Stimulated activated CD4-positive, alpha-beta T cell treated with anti-CD3 and anti-CD28 coated beads, Interleukin-1b, Interleukin-23, amount 100 ng/mL, for 24 hours (primary cell): ENCODE results near the gene KIF12.
"Not testable (repeated sequence)": the region's sequence is repeated elsewhere in the genome, so short reads cannot be mapped to it uniquely, and the experiment has no call there.

Experiments used
- DNase-seq, 4 experiments: peaks; one replicate each; pipeline ENCODE4 v3.0.0-alpha.2; 2020; ENCODE audit warnings: low read depth in 4 of 4, low spot score in 1 of 4

KIF12 gene

DNA sequence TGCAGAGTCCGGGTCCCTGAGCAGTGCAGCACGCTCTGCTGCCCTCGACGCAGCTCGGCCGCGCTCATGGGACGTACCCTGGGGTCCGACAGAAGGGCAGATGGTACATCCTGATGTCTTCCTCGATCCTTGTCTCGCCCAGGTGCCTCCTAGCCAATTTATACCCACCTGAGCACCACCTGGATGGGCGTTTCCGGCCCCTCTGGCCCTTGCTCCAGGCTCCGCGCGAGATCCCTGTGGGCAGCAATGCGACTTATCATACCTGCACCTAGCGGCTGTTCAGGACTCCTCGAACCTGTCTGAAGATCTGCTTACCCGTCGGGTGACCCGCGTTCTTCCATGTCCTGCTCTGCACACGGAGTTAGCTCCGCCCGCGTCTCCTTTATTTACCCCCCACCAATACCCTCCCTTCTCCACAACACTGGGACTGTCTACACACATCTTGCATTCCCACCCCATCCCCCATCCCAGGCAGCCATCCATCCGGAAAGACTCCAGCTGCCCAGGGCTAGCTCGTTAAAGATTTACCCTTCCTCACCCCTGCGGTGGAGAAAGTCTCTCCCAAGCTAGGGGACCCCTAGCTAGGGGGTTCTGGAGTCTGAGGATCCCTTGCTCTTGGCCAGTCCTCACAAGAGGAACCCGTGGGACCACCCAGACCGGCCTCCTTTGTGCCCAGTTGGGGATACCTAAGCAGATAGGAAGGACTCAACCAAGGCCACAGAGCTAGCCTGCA is at the start of gene KIF12:
KIF12 (minus strand) TSS at position 357 of the 733 bp plus-strand sequence; CDS start at position 341, 16 bp downstream.
- no peak for DNase-seq

DNA sequence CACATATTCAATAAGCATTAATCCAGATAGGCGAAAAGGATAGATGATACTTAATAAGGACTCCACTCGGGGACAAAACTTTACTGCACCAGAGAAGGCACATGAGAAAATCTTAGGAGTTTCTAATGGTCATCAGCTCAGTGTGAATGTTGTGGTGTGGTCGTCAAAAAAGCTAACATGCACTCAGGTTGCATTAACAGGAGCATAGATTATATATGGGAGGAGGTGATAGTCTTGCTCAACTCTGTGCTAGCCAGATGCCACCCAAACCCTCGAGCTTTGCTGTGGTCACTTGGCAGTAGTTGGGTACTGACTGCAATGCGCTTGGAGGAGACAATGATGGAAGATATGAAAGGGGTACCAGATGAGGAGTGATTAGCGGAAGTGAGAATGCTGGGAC is 47.6 kb upstream of the KIF12 start:
- DNase-seq: no peak

DNA sequence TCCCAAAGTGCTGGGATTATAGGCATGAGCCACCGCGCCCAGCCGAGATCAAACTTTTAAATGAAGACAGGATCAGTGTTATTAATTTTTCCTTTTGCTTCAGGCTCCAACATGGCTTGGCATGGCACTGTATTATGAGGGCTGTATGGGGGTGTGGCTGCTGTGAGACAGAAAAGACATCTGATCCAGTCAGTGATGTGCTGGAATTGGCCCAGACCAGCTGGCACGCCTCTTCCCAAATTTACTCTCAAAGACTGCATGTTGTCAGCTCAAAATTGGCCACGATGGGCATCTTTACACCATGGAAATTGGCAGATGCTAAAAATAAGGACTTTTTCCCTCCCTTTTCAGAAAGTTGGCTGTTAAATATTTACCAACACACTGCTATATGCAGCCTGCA is 44.1 kb upstream of the KIF12 start:
- DNase-seq: no peak

DNA sequence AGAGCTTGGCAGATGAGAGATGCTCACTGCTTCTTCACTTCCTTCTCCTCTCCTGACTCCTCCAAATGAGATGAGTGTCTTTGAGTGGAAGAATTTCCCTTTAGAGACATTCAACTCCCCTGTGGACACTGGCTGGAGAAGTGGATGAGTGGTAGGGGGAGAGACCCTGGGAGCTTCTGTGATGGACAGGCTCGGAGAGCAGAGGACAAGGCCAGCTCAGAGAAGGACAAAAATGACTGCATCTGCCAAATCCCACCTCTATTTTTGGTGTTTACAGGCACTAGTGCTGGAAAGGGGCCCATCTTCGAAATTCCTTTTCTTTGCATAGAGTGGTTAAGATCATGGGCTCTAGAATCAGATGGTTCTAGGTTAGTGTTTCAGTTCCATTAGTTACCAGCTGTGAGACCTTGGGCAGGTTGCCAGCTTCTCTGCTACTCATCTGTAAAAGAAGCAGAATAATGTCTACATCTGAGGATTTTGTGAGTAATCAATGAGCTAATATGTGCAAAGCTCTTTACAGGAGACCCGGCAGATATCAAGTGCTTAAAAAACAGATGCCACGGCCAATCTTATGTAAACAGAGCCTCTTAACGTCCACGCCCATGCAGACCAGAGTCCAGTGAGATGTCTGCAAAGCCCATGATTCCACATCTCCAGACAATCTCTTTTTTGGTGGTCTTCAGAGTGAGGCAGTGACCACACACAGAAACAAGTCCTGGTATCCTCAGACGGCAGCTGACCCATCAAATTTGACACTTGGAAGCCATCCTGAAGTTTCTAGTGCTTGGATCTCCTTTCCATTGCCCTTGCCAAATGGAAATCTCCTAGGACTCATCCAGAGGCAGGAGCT is 42.7 kb upstream of the KIF12 start:
- no peak for DNase-seq

DNA sequence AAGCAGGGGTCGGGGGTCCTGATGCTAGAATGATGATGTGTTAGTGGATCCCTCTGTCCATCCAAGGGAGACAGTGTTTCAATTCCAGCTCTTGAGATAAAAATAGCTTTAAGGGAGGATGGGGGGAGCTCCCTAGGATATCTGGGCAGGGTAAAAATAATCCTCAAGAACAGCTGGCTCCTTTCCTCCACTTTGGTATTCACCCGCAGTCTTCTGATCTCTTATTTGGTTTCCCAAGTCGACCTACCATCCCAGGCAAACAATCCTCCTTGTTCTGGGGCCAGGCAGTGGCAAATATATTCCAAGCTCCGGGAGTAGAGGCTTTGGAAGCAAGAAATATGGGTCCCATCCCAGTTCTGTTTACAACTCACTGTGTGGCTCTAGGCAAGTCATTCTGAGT is 41.8 kb upstream of the KIF12 start:
- DNase-seq: no peak

DNA sequence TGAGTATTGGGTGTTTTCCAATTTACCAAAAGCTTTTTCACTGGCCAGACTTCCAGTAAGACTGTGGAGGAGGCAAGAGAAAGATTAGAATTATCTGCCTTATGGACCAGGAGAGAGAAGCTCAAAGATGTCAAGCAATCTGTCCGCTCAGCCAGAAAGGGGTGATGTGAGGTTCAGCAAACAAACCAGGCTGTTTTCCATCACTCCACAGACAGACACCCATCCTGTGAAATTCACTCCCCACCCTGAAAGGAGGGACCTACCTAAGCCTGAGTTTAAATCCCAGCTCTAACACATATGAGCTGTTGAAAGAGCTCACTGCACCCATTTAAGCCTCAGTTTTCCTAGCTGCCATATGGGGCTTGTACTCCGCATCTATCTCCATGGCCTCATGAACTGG is 41.3 kb upstream of the KIF12 start:
- DNase-seq: no peak

DNA sequence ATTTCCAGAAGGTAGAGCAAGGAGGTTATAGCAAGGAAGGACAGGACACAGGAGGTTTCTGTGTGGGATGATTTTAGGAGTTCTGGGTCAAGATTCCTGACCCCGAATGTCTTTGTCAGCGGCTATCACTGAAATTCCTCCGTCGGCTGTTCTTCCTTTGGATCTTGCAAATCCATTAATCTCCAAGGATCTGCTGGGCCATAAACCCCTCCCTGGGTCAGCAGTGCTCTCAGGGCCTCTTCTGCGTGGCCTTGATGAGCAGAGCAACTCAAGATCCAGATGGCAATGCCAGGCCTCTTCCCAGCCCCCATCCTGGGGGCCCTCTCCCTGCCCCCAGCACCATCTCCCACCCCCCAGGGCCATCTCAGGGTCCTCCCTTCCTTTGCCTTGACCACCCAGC is 40.0 kb upstream of the KIF12 start:
- DNase-seq: no peak

DNA sequence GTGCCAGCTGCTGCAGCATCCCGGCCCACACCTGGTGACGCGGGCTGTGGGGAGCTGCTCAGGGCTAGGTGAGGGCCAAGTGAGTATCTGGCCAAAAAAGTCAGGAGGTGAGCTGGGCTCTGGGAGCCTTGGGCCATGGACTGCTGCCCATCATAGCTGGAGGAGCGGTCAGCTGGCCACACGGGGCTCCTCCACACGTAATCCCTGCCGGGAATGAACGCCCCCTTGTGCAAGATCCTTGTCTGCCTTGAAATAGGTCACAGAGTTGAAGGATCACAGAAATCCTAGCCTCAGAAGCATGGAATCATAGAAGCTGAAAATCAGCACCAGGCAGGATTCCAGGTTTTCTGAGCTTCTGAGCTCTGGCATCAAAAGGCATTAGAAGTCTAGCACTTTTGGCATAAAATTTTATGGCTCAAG is 39.5 kb upstream of the KIF12 start:
- no peak for DNase-seq

DNA sequence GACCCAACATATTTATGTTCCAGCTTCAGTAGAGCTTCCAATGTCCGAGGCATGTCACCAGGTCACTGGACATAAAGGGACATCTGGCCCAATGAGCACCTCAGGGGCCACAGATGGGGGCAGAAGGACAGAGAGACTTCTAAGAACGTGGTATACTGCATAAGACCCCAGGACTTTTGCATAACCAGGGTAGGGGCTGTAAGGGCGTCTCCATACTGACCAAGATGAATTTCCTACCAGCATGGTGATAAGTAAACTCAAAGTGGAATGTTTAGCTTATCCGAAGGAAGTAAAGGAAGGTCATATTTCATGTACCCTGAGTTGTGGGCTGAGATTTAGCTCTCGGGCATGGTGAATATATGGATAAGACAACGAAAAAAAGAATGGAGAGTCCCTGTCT is 38.7 kb upstream of the KIF12 start:
- no peak for DNase-seq

DNA sequence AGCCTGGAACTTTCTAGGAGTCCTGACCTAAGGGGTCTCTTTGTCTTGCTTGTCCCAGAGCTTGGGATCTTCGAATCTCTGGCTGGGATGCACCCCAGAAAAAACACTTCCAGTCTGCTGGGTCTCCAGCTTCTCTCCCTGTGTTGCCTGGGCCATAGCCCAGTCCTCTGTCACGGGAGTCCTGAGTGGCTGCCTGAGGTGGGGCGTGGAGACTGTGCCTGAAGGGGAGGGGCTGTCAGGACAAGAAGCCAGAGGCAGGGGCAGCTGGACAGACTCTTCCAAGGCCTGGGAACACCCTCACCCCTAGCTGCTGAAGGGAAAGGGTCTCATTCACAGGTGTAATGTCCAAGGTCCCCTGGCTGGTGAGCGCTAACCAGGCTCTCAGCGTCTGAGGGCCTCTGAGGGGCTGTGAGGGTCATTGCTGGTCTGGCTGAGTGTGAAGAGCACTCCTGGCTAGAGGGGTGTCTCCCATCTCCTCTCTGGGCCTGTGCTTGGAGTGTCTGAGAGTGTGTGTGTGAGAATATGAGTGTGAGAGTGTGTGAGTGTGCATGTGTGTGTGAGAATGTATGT is 35.8 kb upstream of the KIF12 start:
- DNase-seq: no peak

DNA sequence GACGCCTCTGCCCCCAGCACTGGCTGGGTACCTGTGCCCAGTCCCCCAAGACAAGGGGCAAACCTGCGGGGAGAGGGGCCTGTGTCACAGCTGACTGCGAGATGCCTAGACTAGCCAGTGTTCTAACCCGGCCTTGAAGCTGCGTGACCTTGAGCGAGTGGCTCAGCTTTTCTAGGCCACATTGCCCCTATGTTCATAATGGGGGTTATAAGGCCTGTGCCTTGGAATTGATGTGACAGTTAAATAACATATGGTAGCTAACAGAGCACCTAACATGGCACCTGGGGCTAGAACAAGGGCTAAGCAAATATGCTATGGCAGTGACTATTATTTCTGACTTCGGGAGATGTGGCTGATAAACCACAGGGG is 33.4 kb upstream of the KIF12 start:
- no peak for DNase-seq

DNA sequence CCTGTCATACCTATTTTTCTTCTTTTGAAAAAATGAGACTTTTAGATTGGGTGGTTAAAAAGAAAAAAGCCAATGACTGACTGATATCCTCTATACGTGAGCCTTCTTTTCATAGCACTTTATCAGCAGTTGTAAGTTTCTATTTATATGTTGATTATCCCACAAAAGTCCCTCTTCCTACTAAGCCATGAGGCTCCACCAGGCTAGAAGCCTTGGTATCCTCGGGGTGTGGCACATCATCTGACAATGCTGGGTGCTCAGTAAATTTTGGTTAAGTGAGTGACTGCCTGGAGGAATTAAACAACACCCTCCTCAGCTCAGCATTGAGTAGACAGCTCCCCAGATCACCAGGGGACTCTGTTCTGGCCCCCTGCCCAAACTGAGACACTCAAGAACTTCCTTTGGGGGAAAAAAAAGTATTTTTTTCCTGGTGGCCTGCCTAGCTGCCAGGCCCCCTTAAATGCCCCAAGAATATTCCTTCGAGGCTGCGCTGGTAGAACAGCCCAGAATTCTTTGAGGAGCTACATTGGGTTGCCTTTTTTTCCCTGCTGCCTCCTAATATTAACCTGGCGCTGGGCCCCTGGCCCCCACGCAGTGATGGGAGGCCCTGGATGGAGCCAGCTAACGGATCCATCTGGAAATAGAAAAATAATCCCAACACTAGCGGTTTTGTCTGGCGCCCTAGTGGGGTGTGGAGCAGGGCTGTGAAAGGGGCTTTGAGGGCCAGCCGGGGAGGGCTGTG is 32.9 kb upstream of the KIF12 start:
- DNase-seq: no peak

DNA sequence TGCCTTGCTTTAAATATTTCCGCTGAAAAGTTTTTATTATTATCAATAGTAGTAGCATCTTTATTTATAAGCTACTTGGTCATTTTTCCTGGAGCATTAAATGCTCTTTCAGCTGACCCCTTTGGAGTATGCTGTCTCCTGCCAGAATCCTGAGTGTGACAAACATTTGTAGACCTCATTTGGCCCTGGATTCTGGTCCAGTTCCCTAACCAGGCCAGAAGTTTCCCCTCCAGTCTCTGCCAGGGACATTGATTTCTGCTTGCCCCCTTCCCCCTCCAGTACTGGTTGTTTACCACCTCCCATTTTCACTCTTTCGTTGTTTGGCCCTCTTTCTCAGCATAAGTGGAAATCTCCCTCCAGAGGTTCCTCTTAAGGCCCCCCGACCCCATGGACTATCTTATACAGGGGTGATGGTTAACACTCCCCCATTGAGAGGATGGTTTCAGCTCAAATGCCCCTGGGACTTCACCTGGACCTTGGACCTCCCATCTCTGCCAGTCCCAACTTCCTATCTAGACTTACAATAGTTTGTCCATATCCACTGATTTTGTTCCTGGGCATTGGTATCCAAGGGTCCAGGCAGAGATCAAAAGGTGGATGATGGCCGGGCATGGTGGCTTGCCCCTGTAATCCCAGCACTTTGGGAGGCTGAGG is 31.7 kb upstream of the KIF12 start:
- DNase-seq: no peak

DNA sequence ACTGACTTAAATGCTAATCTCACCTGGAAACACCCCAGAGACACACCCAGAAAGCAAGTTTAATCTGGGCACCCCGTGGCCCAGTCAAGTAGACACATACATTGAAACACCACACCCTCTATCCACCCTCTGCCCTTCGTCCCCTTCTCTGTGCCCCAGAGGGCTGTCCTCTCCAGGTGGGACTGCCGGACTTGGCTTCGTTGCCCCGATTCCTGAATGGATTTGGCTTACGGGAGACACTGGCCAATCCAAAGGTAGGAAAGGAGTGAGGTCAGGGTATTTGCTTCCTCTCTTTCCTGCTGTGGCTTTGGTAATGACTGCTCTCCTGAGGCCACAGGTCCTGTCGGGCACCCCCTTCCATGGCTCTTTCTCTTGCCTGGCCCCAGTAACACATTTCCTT is 31.0 kb upstream of the KIF12 start:
- DNase-seq: no peak

DNA sequence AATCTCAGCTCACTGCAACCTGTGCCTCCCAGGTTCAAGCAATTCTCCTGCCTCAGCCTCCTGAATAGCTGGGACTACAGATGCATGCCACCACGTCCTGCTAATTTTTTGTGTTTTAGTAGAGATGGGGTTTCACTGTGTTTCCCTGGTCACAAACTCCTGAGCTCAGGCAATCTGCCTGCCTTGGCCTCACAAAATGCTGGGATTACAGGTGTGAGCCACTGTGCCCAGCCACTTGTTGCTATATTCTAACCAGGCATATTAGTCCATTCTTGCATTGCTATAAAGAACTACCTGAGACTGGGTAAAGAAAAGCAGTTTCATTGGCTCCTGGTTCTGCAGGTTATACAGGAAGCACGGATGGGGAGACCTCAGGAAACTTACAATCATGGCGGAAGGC is 29.7 kb upstream of the KIF12 start:
- DNase-seq: not testable (repeated sequence)

DNA sequence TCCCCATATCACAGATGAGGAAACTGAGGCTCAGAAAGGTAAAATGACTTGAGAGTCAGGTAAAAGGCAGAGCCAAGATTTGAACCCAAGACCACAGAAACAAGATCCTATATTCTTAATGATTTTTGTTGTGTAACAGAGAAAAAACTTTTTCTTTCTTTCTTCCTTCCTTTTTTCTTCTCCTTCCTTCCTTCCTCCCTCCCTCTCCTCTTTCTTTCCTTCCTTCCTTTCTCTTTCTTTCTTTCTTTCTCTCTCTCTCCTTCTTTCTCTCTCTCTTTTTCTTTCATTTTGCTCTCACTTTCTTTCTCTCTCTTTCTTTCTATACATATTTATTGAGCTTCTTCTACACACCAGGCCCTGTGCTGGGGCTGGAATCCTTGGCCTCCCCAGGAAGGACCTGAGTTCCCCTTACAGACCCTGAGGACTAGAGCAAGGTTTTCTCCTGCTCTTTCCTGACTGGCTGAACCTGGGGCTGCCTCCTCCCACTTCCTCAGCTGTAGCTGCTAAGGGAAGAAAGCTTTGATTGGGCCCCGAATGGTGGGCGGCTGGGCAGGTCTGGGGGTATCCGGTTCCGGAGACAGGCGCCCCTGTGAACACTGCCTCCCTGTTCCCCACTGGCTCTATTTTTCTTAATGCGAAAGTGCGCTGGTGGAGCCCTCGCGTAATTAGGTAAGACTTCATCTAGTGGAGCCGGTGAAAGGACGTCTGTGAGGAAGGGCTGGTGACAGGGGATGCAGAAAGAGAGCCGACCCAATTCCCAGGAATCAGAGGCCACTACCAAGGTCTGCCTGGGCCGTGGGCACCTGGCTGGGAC is 27.4 kb upstream of the KIF12 start:
- no peak for DNase-seq

DNA sequence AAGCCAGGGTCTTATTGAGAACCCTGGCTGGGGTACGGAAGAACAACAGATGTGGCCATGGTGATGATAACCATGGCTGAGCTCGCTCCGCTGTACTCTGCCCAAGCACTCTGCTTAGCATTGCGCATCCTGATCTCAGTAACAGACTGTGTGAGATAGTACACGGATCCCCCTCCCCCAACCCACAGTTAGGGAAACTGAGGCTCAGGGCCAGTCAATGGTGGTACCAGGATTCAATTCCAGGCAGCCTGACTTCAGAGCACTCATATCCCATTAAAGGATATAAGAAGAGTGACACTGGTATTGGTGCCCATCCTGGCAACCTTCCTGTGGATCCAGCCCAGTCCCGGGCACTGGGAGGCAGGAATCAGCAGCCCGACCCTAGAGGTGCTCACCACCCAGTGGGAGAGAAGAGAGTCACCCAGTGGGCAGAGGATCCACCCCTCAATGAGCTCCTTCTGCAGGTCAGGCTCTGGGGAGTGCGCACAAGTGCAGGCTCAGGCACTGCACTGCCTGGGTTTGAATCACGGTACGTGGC is 26.5 kb upstream of the KIF12 start:
- no peak for DNase-seq

DNA sequence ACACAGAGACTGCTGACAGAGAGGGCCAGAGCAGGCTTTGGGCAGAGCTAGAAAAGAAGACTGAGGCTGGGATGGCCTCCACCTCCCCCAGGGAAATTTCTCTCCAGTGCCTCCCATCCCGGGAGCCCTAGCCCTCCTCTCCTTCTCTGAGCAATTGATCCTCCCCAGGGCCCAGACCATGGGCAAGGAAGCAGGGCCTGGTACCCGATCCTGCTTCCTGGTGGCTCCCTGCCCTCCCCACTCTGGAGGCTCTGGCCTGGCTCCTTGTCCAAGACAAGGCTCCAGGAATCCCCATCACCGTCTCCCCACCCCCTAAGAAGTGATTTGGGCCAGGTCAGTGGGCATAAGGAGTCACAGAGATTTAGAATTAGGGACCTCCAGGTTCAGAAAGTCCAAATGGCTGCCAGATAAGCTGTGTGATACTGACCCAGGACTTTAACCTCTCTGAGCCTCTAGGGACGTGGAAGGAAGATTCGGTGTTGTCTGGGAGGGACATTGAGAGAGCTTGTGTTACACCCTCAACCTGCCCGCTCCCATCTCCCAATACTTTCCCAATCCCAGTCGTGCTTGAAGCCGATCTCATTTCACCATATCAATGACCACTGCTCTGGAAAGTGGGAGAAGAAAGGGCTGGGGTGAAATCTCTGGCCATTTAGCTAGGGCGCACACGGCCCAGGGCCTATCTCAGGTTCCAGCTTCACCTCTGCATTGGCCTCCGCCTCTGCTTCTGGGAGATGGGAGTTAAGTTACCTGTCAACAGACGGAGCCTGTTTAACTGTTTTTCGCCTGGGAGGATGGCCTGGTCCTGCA is 25.8 kb upstream of the KIF12 start:
- no peak for DNase-seq

DNA sequence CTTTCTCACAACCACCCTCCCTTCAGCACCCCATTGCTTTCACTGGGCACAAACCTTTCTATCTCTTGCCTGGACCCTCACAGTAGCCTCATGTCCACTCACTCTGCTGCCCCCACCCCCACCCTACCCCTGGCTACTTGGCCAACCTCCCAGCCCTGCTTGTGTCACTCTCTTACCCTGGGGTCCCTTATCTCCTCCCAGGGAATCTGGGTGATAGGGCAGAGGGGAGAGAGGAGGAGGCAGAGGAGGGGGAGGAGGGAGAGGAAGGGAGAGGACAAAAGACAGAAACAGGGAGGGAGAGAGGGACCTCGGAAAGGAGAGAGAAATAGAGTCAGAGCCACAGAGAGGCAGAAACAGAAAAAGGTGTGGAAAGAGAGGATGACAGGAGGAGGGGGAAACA is 25.0 kb upstream of the KIF12 start:
- DNase-seq: no peak
